Heart left ventricle (tissue), 13 donors: ENCODE measurements around the gene RXRB.

Source experiments
- CTCF ChIP-seq, 12 donors: fragments of 200-600 bp; sonication (generic) in 4 of 12; IDR thresholded peaks; one replicate each; pipeline versions ENCODE4 v1.5.0 to v1.8.0; 2018 to 2022; ENCODE audit warnings: antibody characterized with exemption in 12 of 12, mild to moderate bottlenecking in 5 of 12
- POLR2A ChIP-seq, 2 donors: fragments of 450-650 bp; IDR thresholded peaks; one replicate each; pipeline ENCODE4 v1.6.1; 2017; ENCODE audit warnings: antibody characterized with exemption in 2 of 2, mild to moderate bottlenecking in 2 of 2, moderate library complexity in 2 of 2
- donor health status: ischemic (EF 13 %, LVEDD 7.1; RV severe dilation, severe dysfunction).
- donor health status: DM: no; HTN: yes; CAD: no.
- donor health status: DM: no; HTN: no; CAD: no.
- donor health status: ischemic (EF 25% LVEDD 6.9; RV normal size, moderate dysfunction).
- donor health status: ischemic (EF 25% LVEDD 5.7; RV mildly dilated, moderate dysfunction).
- donor health status: ischemic (EF 35%, LVEDD 5.7; RV mildly dilated, moderate dysfunction).
- donor health status: nonischemic (EF 11% LVEDD 7.7; RV severe dilation, severe dysfunction).
- donor health status: DM: yes; HTN: yes; CAD: no.
- donor health status: PGD.
- donor health status: ischemic (EF 29% LVEDD 5.4; RV normal size, mild dysfunction).
- donor health status: nonischemic (EF 23%, LVEDD 6.1; RV moderate dilation, normal function).

GRCh38 chr6:33195304-33196165 lies 4.9 kb downstream of the RXRB start:
- TF ChIP-seq CTCF (IDR thresholded peaks at IDR 0.05), result no peak
- no peak for TF ChIP-seq POLR2A (IDR thresholded peaks at IDR 0.05)
